Esophagus squamous epithelium (tissue), 4 donors: Measurements from ENCODE around the gene SAG.

ENCODE experiments used
- POLR2A ChIP-seq, 4 donors: fragments of 450-650 bp; IDR thresholded peaks; one replicate each; pipeline ENCODE4 v1.6.1; 2017; ENCODE audit warnings: antibody characterized with exemption in 4 of 4, mild to moderate bottlenecking in 4 of 4, moderate library complexity in 3 of 4
- TF ChIP-seq, protein P1 (sequence below), 6 experiments: fragments of 450-650 bp in 4 of 6; fragments of 200-600 bp in 2 of 6; sonication (generic) in 2 of 6; IDR thresholded peaks; one replicate each; pipeline ENCODE4 v1.5.1; 2016 to 2019; ENCODE audit warnings: antibody characterized with exemption in 6 of 6, mild to moderate bottlenecking in 4 of 6, moderate library complexity in 4 of 6

DNA sequence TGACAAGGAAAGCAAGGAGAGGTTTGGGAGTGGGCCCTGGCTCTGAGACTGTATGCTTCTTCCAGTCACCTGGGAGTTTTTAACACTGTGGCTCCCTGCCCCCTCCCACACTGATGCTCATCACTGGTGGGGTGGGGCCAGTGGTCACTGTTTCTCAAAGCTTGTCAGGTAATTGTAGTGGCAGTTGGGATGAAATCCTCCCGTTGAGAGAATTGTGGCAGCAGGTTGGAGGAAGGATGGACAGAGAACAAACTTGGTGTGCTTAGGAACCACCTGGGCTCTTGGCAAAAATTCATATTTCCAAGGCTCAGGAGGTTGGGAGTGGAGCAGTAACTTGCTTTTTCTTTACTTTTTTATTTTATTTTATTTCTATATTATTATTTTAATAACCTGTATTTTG is 71.8 kb downstream of the SAG start:
- TF ChIP-seq, protein P1, sequence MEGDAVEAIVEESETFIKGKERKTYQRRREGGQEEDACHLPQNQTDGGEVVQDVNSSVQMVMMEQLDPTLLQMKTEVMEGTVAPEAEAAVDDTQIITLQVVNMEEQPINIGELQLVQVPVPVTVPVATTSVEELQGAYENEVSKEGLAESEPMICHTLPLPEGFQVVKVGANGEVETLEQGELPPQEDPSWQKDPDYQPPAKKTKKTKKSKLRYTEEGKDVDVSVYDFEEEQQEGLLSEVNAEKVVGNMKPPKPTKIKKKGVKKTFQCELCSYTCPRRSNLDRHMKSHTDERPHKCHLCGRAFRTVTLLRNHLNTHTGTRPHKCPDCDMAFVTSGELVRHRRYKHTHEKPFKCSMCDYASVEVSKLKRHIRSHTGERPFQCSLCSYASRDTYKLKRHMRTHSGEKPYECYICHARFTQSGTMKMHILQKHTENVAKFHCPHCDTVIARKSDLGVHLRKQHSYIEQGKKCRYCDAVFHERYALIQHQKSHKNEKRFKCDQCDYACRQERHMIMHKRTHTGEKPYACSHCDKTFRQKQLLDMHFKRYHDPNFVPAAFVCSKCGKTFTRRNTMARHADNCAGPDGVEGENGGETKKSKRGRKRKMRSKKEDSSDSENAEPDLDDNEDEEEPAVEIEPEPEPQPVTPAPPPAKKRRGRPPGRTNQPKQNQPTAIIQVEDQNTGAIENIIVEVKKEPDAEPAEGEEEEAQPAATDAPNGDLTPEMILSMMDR (IDR thresholded peaks at IDR 0.05): no peak
- no peak for TF ChIP-seq POLR2A (IDR thresholded peaks at IDR 0.05)
